ENCODE measurements around the gene CXCL8. TPM values are rescaled to one million over a fixed set of nuclear protein-coding genes. Genes with fewer than 3 reads are reported as not detected.
A peak's percentile ranks its signal among the peaks of the same experiment; 100 is the strongest.
"Not testable (repeated sequence)": the region's sequence is repeated elsewhere in the genome, so short reads cannot be mapped to it uniquely, and the experiment has no call there.

CXCL8 gene
- total RNA-seq, result 0.27 to 0.48 TPM (median 0.46 TPM) in 3 replicates
- long read RNA-seq, partial matches to known transcripts, result 0 of 1 reads
- long read RNA-seq, other reads (novel, unspliced or antisense), result 0 of 1 reads

DNA sequence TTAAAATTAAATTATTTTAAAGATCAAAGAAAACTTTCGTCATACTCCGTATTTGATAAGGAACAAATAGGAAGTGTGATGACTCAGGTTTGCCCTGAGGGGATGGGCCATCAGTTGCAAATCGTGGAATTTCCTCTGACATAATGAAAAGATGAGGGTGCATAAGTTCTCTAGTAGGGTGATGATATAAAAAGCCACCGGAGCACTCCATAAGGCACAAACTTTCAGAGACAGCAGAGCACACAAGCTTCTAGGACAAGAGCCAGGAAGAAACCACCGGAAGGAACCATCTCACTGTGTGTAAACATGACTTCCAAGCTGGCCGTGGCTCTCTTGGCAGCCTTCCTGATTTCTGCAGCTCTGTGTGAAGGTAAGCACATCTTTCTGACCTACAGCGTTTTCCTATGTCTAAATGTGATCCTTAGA, at the start of gene CXCL8:
Gene CXCL8, plus strand, starts transcription at position 217 of the 426 bp plus-strand sequence. Its CDS starts 90 bp downstream, at position 307.
- peaks cover 3% of the 10 kb centered on the region for H3K27me3 Mint-ChIP-seq (ENCODE audit: low read depth)
- H3K36me3 Mint-ChIP-seq (ENCODE audit: low read depth), result peaks cover 5% of the 10 kb centered on the region
- no peak for DNase-seq (ENCODE audit: low spot score)
- no peak for TF ChIP-seq CTCF (IDR thresholded peaks at IDR 0.05)
- peak within 1 kb of the TSS; percentile 29 for H3K27ac Mint-ChIP-seq (ENCODE audit: unreplicated experiment)
- no peak within 1 kb of the TSS for H3K4me3 Mint-ChIP-seq (ENCODE audit: unreplicated experiment)
- peaks cover 11% of the 10 kb centered on the region for H3K4me1 Mint-ChIP-seq (ENCODE audit: low read depth)
- H3K9me3 Mint-ChIP-seq (ENCODE audit: low read depth), result peaks cover 8% of the 10 kb centered on the region

DNA sequence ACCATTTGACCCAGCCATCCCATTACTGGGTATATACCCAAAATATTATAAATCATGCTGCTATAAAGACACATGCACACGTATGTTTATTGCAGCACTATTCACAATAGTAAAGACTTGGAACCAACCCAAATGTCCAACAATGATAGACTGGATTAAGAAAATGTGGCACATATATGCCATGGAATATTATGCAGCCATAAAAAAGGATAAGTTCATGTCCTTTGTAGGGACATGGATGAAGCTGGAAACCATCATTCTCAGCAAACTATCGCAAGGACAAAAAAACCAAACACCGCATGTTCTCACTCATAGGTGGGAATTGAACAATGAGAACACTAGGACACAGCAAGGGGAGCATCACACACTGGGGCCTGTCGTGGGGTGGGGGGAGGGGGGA, 49.2 kb upstream of the CXCL8 start:
- DNase-seq (ENCODE audit: low spot score); H3K27me3 Mint-ChIP-seq (ENCODE audit: low read depth); H3K9me3 Mint-ChIP-seq (ENCODE audit: low read depth); H3K27ac Mint-ChIP-seq (ENCODE audit: unreplicated experiment); H3K36me3 Mint-ChIP-seq (ENCODE audit: low read depth); H3K4me1 Mint-ChIP-seq (ENCODE audit: low read depth); H3K4me3 Mint-ChIP-seq (ENCODE audit: unreplicated experiment): not testable (repeated sequence)

DNA sequence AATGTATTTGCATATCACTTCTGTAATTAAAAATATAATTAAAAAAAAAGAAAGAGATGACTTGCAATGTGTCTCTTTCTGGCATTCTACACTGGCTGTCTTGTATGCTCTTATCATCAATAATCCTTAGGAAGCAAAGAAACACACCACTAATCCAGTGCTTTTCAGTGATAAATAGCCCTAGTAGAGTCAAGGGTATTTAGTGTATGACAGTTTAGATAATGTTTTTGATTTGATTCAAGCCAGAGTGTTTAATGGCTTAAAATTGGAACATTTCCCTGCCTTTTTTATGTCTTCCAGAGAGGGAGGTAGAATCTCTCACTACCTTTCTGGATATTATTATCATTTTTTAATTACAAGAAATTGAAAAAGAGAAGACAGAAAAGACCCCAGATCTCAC, 48.6 kb upstream of the CXCL8 start:
- Mint-ChIP-seq H3K9me3 (ENCODE audit: low read depth) (peaks cover 3% of the 10 kb centered on the region), H3K4me3 (ENCODE audit: unreplicated experiment) (no peak overlapping the region), H3K4me1 (ENCODE audit: low read depth) (no peaks in the 10 kb centered on the region), H3K36me3 (ENCODE audit: low read depth) (no peaks in the 10 kb centered on the region), H3K27me3 (ENCODE audit: low read depth) (peaks cover 2% of the 10 kb centered on the region), H3K27ac (ENCODE audit: unreplicated experiment) (no peak overlapping the region)
- DNase-seq (ENCODE audit: low spot score), result no peak
- no peak for TF ChIP-seq CTCF (IDR thresholded peaks at IDR 0.05)

DNA sequence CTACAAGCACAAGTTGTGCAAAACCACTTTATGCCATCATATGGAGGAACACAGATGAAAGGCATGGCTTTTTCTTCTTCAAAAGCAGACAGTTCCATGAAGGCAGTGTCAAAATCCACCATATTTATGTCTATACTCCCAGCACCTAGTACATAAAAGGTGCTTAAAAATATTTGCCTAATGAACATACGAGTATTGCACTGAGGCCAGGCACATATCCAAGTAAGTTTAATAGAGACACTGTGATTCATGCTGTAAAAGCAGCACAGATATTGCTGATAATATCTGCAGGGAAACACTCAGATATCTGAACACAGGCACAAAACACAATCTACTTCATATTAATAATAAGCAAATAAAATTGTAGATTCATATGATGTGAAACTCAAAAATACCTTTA, 48.1 kb upstream of the CXCL8 start:
- Mint-ChIP-seq H3K27me3 (ENCODE audit: low read depth) (no peaks in the 10 kb centered on the region), H3K4me3 (ENCODE audit: unreplicated experiment) (no peak overlapping the region), H3K4me1 (ENCODE audit: low read depth) (no peaks in the 10 kb centered on the region), H3K27ac (ENCODE audit: unreplicated experiment) (no peak overlapping the region), H3K36me3 (ENCODE audit: low read depth) (no peaks in the 10 kb centered on the region), H3K9me3 (ENCODE audit: low read depth) (peaks cover 3% of the 10 kb centered on the region)
- no peak for DNase-seq (ENCODE audit: low spot score)
- TF ChIP-seq CTCF (IDR thresholded peaks at IDR 0.05), result no peak

DNA sequence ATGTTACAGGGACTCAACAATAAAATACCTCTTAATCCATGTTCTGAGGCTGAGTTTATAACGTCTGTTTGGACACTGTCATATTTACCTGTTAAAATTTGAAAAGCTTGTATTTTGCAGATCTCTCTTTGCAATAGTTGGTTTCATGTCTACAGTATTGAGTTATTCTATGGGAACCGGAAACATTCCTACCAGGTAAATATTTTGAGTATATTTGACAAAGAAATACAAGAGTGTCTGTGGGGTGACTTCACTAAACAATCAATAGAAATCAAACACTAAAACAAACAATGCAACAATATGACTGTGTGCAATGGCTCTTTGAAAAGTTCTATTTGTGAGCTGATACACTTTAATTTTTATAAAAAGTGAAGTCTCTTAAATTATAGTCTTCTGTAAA, 47.7 kb upstream of the CXCL8 start:
- no peaks in the 10 kb centered on the region for H3K27me3 Mint-ChIP-seq (ENCODE audit: low read depth)
- H3K36me3 Mint-ChIP-seq (ENCODE audit: low read depth), result no peaks in the 10 kb centered on the region
- peaks cover 3% of the 10 kb centered on the region for H3K9me3 Mint-ChIP-seq (ENCODE audit: low read depth)
- TF ChIP-seq CTCF (IDR thresholded peaks at IDR 0.05), result no peak
- no peak overlapping the region for H3K4me3 Mint-ChIP-seq (ENCODE audit: unreplicated experiment)
- H3K4me1 Mint-ChIP-seq (ENCODE audit: low read depth), result no peaks in the 10 kb centered on the region
- DNase-seq (ENCODE audit: low spot score), result no peak
- no peak overlapping the region for H3K27ac Mint-ChIP-seq (ENCODE audit: unreplicated experiment)

GRCh38 chr4:73693811-73694210, 46.6 kb upstream of the CXCL8 start:
- H3K27me3 Mint-ChIP-seq (ENCODE audit: low read depth), result no peaks in the 10 kb centered on the region
- TF ChIP-seq CTCF (IDR thresholded peaks at IDR 0.05), result no peak
- no peak overlapping the region for H3K27ac Mint-ChIP-seq (ENCODE audit: unreplicated experiment)
- no peak for DNase-seq (ENCODE audit: low spot score)
- H3K36me3 Mint-ChIP-seq (ENCODE audit: low read depth), result no peaks in the 10 kb centered on the region
- H3K4me1 Mint-ChIP-seq (ENCODE audit: low read depth), result peaks cover 5% of the 10 kb centered on the region
- H3K4me3 Mint-ChIP-seq (ENCODE audit: unreplicated experiment), result no peak overlapping the region
- H3K9me3 Mint-ChIP-seq (ENCODE audit: low read depth), result peaks cover 3% of the 10 kb centered on the region

Measured in chondrocyte (in vitro differentiated cells).